ENCODE results near the gene RGL4.

Gene RGL4

GRCh38 chr22:23681026-23681809 lies 9.6 kb upstream of the RGL4 start:
- no peak for DNase-seq

- DNase-seq, result no peak
Observed at GRCh38 chr22:23682077-23682476, 8.7 kb upstream of the RGL4 start.

GRCh38 chr22:23682827-23683355 lies 7.9 kb upstream of the RGL4 start:
- no peak for DNase-seq

- DNase-seq, result no peak
Observed at GRCh38 chr22:23683545-23683944, 7.3 kb upstream of the RGL4 start.

DNA sequence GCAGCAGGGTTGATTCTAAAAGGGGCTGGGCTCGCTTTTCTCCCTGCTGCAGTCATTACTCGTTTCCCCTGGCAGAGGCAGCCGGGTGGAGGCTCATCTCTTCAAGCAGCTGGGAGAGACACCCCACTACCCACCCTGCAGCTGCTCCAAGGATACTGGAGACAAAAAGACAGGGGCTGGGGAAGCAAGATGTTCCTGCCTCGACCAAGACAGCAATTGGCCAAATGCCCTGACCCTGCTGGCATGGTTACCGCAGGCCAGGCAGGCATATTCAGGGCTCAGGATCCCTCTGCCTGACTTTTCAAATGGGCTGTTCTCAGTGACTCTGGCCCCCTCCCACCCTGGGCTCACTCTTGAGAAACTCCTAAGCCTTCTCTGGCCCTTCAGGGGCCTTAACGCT lies 6.8 kb upstream of the RGL4 start:
- DNase-seq, result no peak

- no peak for DNase-seq
Observed at GRCh38 chr22:23684561-23685031, 6.2 kb upstream of the RGL4 start.

DNA sequence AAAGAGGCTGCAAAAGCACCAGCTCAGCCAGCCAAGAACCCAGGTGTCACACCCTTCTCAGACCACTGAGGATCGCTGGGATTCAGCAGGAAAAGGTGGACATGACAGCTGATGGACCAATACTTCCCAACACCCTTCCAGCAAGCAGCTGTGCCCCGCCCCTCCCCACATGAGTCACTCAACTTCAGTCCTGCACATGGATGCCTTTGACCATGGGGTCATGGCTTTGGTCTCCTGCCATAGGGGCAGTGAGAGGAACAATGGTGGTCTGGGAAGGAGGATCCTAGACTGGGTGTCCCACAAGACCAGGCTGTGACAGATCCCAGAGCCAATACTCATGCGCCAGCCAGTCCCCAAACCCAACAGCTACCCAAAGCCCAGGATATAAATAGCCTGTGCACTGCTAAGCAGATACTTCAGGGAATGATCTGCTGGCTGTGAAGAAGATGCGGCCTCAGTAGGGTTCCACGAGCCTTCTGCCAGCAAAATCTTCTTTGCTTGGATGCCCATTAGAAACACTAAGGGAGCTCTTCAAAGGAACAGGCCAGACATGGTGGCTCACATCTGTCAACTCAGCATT lies 5.5 kb upstream of the RGL4 start:
- DNase-seq, result no peak

- no peak for DNase-seq
Observed at GRCh38 chr22:23686416-23687024, 4.3 kb upstream of the RGL4 start.

- DNase-seq, result no peak
Observed at GRCh38 chr22:23688121-23688520, 2.7 kb upstream of the RGL4 start.

GRCh38 chr22:23688571-23688970 lies 2.2 kb upstream of the RGL4 start:
- DNase-seq, result no peak

DNA sequence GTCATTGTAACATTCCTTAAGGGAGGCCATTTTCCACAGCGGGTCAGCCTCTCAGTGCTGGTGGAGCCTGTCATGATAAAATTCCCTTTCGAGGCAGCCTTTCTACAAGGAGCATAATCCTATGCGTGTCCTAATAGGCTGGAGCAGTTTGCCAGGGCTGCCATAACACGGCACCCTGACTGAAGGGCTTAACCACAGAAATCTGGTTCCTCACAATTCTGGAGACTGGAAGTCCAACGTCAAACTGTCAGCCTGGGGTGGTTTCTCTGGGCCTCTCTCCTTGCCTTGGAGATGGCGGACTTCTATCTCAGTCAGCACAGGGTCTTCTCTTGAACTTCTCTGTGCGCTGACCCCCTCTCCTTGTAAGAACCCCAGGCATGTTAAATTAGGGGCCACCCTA lies 1.4 kb upstream of the RGL4 start:
- DNase-seq, result no peak

GRCh38 chr22:23691748-23692423 lies 1.1 kb downstream of the RGL4 start:
- no peak for DNase-seq

DNA sequence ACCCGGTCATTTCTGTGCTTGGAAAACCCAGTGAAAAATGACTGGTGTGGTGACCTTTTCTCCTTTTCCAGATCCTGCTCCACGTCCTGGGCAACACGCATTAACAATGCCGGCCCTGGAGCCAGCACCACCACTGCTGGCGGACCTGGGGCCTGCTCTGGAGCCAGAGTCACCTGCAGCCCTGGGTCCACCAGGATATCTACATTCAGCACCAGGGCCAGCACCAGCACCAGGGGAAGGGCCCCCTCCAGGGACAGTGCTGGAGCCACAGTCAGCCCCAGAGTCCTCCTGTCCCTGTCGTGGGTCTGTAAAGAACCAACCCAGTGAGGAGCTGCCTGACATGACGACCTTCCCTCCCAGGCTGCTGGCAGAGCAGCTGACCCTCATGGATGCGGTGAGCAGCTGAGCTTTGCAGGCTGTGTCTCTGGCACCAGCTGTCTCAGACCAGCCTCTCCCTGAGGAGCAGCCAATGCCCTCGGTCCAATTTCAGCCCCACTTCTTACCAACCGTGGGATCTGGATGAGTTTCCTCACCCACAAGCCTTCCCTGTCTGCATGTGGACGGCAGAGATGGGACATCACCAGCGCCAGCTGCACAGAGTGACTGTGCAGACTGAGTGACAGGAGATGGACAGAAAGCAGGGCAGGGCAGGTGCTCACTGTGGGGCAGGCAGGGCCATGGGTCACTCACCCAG lies 1.9 kb downstream of the RGL4 start:
- no peak for DNase-seq

DNA sequence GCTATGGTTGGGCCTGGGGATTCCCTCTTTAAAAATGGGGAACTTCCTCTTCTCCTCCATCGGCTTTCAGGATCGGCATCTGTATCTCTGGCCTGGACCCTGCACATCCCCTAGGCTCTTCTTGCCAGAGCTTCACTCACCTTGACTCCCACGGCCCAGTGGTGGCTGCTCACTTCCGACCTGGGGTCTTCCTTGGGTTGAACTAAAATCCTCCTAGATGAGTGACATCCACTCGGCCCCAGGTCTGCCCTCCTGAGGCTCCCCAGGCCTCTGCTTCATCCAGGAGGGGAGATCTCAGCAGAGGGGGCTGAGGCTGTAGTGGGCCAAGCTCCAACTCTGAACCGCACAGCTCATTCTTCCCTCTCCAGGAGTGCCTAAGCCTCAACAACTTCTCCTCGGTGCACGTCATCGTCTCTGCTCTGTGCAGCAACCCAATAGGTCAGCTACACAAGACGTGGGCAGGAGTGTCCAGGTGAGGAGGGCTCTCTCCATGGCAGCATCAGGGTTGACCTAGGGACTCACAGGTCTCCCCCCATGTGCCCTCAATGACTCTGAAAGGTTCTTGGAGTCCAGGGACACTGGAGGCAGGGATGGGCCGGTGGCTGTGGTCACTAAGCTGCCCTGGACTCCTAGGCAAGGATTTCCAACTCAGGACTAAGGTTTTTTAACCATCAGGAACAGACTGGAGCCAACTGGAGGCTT lies 3.3 kb downstream of the RGL4 start:
- DNase-seq, result no peak

- no peak for DNase-seq
Observed at GRCh38 chr22:23695141-23695540, 4.3 kb downstream of the RGL4 start.

DNA sequence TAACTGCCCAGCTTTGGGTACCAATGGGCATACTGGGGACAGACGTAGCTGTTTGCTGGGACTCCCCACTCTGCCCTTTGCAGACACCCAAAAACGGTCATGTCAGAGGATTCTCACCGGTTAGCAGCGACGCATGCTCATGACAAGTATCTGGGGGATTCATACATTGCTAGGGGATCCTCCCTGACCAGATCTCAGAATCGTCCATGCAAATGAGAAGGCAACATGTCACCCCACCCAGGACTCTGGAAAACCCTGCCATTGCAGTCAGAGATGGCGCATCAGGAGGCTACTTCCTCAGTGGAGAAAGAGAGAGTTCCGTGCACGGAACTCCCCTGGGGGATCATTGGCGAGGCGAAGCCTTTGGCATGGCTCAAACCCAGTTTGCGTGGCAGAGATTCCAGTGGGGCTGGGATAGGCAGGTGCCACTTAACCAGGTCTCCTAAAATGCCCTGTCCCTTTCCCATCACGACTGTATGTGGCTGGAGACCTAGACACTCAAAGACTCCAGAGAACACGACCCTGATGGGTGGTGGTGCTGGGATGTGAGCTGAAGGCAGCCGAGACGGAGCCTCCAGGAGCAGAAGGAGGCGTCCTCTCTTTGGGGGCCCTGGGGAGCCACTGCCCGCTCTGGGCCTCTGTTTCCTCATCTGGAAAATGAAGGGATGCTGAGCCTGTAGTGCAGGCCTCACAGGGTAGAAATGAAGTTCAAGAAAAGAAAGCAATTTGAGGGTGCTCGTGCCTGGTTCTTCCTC lies 4.9 kb downstream of the RGL4 start:
- DNase-seq, result peak; percentile 24

DNA sequence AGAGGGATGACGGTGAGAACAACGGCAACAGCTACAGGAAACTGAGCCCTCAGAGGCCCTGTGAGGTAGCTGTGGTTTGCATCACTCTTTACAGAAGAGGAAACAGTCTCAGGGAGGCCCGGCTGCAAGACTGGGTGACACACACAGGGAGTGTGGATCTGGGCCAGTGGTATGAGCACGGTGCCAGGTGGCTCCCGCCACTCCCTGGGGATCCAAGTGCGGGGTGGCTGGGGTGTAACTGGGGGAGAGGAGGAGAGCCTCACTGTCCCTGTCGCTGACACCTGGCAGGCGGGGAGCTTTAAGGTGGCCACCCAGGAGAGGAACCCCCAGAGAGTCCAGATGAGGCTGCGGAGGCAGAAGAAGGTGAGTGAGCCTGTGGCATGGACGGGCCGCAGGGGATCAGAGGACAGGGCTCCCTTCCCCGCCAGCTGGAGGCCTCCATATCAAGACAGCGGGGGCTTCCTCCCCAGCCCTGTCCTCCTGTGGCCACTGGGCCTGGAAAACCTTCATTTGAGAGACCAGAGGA lies 5.6 kb downstream of the RGL4 start:
- peak; percentile 68 for DNase-seq

GRCh38 chr22:23697031-23697970 lies 6.5 kb downstream of the RGL4 start:
- no peak for DNase-seq

DNA sequence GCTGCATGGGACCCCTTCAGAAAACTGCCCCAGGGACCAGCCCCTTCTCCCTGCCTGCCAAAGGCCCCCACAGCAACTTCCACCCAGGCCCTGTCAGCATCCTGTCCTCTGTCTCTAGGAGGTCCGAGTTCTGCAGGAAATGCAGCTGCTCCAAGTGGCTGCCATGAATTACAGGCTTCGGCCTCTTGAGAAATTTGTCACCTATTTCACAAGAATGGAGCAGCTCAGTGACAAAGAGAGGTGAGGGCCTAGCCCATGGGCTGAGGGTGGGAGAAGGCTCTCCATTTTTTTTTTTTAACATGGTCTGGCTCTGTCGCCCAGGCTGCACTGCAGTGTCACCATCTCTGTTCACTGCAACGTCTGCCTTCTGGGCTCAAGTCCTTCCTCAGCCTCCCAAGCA lies 7.3 kb downstream of the RGL4 start:
- DNase-seq, result no peak

GRCh38 chr22:23698673-23699235 lies 7.9 kb downstream of the RGL4 start:
- no peak for DNase-seq

All from suppressor macrophage treated with lipopolysaccharide for 4 hours (primary cell).